Kidney epithelial cell (primary cell): ENCODE results near the gene SLC25A33. TPM values are rescaled to one million over a fixed set of nuclear protein-coding genes. Genes with fewer than 3 reads are reported as not detected.

Source experiments
- DNase-seq: peaks from one replicate; pipeline ENCODE4 v3.0.0-alpha.2; 2010; ENCODE audit warnings: low read depth
- H3K27me3 ChIP-seq: 2 replicates; pipeline ENCODE4 v1.6.0; 2011; ENCODE audit warnings: low read length; ENCODE audit not compliant: control insufficient read depth, insufficient read depth
- H3K36me3 ChIP-seq: 2 replicates; pipeline ENCODE4 v1.5.1; 2011; ENCODE audit warnings: low read length; ENCODE audit not compliant: control insufficient read depth, insufficient read depth
- H3K4me3 ChIP-seq: 2 replicates; pipeline ENCODE4 v1.5.1; 2011; ENCODE audit warnings: low read depth, mild to moderate bottlenecking, control low read depth, low read length
- total RNA-seq: library from RNA; depleted of rRNA; stranded (reverse); fragments of >200 nt; gene quantifications from 2 replicates; pipeline ENCODE4 v1.2.3, GENCODE V29; 2015
- TF ChIP-seq, protein P1 (sequence below): IDR thresholded peaks from 2 replicates; pipeline ENCODE4 v1.5.1; 2011; ENCODE audit warnings: mild to moderate bottlenecking, moderate library complexity, low read length, control low read depth, inconsistent platforms; ENCODE audit not compliant: insufficient read depth, poor library complexity, severe bottlenecking

SLC25A33 gene
- total RNA-seq, 1 donor from 2014 or later = 12.0 TPM

- TF ChIP-seq, protein P1, sequence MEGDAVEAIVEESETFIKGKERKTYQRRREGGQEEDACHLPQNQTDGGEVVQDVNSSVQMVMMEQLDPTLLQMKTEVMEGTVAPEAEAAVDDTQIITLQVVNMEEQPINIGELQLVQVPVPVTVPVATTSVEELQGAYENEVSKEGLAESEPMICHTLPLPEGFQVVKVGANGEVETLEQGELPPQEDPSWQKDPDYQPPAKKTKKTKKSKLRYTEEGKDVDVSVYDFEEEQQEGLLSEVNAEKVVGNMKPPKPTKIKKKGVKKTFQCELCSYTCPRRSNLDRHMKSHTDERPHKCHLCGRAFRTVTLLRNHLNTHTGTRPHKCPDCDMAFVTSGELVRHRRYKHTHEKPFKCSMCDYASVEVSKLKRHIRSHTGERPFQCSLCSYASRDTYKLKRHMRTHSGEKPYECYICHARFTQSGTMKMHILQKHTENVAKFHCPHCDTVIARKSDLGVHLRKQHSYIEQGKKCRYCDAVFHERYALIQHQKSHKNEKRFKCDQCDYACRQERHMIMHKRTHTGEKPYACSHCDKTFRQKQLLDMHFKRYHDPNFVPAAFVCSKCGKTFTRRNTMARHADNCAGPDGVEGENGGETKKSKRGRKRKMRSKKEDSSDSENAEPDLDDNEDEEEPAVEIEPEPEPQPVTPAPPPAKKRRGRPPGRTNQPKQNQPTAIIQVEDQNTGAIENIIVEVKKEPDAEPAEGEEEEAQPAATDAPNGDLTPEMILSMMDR = no peak
- no peak for DNase-seq
- Histone ChIP-seq H3K27me3 (no peaks in the 10 kb centered on the region), H3K4me3 (no peak overlapping the region), H3K36me3 (no peaks in the 10 kb centered on the region)
These were observed 1.2 kb upstream of the SLC25A33 start for GRCh38 chr1:9537863-9538668.

DNA sequence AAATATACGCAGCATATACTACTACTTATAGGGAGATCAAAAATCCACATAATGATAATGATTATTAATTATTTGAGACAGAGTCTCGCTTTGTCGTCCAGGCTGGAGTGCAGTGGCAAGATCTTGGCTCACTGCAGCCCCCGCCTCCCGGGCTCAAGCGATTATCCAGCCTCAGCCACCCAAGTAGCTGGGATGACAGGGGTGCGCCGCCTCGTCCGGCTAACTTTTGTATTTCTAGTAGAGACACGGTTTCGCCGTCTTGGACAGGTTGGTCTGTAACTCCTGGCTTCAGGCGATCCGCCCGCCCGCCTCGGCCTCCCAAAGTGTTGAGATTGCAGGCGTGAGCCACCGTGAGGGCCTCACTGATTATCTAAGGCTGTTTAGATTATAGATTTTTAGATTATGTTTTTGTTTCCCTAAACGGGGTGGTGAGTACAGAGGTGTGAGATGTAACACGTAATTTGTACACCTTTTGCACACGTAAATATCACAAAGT, 548 bp upstream of the SLC25A33 start:
- TF ChIP-seq, protein P1 = no peak
- no peak overlapping the region for H3K4me3 ChIP-seq
- H3K36me3 ChIP-seq = no peaks in the 10 kb centered on the region
- H3K27me3 ChIP-seq = no peaks in the 10 kb centered on the region
- no peak for DNase-seq

- no peaks in the 10 kb centered on the region for H3K27me3 ChIP-seq
- DNase-seq = no peak
- TF ChIP-seq, protein P1 = no peak
- H3K36me3 ChIP-seq = no peaks in the 10 kb centered on the region
- H3K4me3 ChIP-seq = peak overlapping the region; percentile 67
These were observed 725 bp downstream of the SLC25A33 start for GRCh38 chr1:9539829-9540550.

DNA sequence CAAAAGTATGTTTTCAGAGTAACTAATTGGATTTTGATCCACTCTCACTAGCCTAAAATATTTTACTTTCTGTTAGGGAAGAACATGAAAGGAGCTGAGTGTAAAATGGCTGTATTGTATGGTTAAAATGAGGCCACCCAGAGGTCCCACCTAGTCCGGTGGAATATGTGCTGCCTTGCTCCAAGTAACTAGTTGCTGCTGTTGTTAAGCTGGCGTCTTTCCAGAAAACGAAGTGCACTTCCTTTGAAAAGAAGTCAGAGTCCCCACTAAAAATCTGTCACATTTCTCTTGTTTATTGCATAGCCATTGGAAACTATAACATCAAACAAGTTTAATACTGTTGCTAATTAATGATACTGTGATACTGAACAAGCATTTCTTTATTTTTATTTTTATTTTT, 3.2 kb downstream of the SLC25A33 start:
- TF ChIP-seq, protein P1 = no peak
- no peak overlapping the region for H3K4me3 ChIP-seq
- DNase-seq = no peak

GRCh38 chr1:9544926-9545325, 5.7 kb downstream of the SLC25A33 start:
- Histone ChIP-seq H3K36me3 (no peaks in the 10 kb centered on the region), H3K27me3 (no peaks in the 10 kb centered on the region), H3K4me3 (no peak overlapping the region)
- DNase-seq = no peak
- TF ChIP-seq, protein P1 = no peak

More for the DNA sequence above, 3.2 kb downstream of the SLC25A33 start:
- Histone ChIP-seq H3K36me3 (no peaks in the 10 kb centered on the region), H3K27me3 (no peaks in the 10 kb centered on the region)
